ENCODE results near the gene ZFP69B.
"Not testable (repeated sequence)": the region's sequence is repeated elsewhere in the genome, so short reads cannot be mapped to it uniquely, and the experiment has no call there.

ZFP69B gene

GRCh38 chr1:40438391-40439015, 11.8 kb upstream of the ZFP69B start:
- DNase-seq, result no peak

DNA sequence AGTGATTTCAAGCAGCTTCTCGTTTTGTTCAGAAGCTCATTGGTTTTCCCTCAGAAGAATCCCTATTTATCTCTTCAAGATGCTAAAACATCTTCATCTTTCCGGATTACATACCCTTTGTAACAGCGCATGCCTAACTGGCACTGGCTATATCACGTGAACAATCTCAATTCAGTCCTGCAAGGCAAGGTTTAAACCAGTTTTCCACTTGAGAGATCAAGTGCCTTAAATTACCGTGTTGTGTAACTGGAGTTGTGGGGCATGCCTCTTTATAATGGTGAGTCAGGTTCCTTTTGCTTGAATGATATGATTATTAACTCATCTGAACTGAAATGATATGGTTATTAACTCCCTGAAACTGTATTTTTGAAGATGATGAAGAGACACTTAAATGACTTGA, 11.0 kb upstream of the ZFP69B start:
- DNase-seq, result peak; percentile 10

DNA sequence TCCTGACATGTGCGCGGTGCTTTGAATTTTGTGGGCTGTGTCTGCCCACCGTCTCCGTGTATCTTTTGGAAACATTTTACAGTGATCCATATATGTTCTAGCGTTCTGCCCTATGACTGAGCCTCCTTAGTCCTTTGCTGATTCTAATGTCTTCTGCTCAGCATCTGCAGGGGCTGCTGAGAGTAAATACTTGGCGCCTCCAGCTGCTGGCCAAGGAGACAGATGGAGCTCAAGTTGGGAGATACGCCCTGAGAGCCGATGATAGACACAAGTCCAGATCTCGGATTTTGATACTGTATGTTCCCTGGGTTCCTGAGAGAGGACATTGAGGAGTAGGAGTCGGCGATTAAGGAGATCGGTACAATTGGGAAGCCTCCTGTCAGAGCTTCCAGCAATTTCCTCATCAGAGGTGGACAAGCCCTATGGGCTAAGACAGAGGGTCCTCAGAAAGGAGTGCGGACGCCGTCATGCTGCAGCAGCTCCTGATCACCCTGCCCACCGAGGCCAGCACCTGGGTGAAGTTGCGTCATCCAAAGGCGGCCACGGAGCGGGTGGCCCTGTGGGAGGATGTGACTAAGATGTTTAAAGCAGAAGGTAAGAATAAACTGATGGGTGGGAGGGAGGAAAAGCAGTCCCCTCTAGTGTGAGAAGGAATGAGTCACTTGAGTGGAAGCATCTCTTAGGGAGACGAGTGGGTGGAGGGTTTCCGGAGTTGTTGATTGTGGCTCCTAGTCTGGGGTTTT, 390 bp downstream of the ZFP69B start:
- no peak for DNase-seq

DNA sequence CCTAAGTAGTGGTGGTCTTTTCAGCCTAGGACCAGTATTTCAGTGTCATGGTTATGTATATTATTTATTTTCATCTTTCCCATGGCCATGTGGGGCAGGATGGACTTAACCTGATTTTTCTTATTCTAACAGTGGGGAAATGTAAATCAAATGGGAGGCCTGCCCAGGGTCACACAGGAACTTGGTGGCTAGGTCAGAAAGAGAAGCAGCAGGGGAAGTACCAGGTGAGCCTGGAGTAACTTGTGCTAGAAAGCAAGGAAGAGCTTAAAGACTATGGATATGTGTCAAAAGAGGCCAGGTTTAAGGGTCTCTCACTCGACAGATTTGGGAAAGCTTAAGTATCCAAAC, 936 bp downstream of the ZFP69B start:
- no peak for DNase-seq

- no peak for DNase-seq
These were observed 4.6 kb downstream of the ZFP69B start for GRCh38 chr1:40454873-40455272.

DNA sequence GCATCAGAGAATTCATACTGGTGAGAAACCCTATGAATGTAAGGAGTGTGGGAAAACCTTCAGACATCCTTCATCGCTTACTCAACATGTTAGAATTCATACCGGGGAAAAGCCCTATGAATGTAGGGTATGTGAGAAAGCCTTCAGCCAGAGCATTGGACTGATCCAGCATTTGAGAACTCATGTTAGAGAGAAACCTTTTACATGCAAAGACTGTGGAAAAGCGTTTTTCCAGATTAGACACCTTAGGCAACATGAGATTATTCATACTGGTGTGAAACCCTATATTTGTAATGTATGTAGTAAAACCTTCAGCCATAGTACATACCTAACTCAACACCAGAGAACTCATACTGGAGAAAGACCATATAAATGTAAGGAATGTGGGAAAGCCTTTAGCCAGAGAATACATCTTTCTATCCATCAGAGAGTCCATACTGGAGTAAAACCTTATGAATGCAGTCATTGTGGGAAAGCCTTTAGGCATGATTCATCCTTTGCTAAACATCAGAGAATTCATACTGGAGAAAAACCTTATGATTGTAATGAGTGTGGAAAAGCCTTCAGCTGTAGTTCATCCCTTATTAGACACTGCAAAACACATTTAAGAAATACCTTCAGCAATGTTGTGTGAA, 12.8 kb downstream of the ZFP69B start:
- DNase-seq, result no peak

DNA sequence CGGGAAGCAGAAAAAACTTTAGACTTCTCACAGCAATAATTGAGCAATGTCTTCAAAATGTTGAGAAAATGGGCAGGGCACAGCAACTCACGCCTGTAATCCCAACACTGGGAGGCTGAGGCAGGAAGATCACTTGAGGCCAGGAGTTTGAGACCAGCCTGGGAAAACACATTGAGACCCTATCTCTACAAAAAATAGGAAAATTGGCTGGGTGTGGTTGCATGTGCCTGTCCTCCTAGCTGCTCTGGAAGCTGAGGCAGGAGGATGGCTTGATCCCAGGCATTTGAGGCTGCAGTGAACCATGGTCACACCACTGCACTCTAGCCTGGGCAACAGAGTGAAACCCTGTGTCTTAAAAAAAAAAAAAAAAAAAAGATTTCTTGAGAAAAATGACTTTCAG, 19.1 kb downstream of the ZFP69B start:
- DNase-seq, result no peak

DNA sequence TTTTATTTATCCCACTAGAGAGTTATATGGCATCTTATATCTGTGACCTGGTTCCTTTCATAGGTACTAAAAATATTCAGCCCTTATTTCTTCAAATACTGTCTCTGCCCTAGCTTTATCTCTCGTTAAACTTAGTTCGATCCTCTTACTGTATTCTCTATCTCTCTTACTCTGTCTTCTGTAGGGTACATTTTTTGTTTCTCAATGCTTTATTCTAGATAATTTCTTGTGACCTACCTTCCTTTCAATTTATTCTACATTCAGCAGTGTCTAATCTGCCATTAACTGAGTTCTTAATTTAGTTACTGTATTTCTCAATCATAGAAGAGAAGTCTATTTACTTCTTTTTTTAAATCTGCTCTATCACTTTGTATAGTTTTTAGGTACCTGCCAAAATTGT, 25.0 kb downstream of the ZFP69B start:
- no peak for DNase-seq

GRCh38 chr1:40476924-40477677, 26.8 kb downstream of the ZFP69B start, which contains the start of gene ZFP69:
Gene ZFP69 (plus strand): TSS chr1:40477290. CDS start chr1:40479362, 2,072 bp downstream.
- DNase-seq, result peak; percentile 19

DNA sequence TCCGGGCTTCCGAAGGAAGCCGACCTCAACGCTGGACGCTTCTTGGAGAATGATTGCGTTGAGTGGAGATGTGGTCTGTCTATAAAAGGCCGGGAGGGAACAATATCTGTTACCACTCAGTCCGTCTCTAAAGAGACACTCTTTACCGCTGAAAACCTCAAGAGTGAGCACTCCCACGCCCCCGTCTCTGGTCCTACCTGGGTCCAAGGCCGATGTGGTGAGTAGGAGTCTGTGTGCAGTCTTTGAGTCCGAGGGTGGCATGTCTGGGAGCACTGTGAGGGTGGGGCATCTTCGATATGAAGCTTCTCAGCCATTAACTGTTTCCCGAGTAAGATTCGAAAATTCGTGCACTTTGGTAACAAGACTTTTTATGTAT, 27.4 kb downstream of the ZFP69B start:
- no peak for DNase-seq

DNA sequence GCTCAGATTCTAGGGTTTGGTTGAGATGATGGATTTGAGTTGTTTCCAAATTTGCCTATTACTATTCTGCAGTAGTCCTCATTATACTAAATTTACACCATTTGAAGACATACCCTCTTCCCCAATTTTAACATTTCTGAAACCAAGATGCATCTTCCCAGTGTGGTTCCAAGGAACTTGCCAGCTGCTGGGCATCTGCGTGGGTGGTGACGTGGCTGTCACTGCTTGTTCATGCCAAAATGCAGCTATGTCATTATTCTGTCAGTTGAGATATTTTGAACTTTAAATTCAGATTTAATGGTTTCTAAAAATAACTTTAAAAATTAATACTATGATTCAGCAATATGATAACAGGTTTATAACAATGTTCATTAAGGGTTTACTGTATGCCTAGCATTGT, 28.0 kb downstream of the ZFP69B start:
- no peak for DNase-seq

DNA sequence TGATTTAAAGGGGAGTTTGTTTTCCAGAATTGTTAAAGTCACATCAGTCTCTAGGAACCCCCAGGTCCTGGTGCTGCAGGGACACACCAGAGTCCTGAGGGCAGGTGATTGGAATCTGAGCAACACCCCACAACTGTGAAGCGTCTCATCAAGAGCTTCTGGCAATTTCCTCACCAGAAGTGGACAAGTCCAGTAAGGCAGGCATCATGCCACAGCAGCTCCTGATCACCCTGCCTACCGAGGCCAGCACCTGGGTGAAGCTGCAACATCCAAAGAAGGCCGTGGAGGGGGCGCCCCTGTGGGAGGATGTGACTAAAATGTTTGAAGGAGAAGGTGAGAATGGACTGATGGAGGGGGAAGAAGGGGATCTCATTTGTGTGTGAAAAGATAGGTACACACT, 28.9 kb downstream of the ZFP69B start:
- no peak for DNase-seq

GRCh38 chr1:40495315-40495903, 45.1 kb downstream of the ZFP69B start:
- no peak for DNase-seq

- not testable (repeated sequence) for DNase-seq
These were observed 52.4 kb downstream of the ZFP69B start for GRCh38 chr1:40502651-40503050.

DNA sequence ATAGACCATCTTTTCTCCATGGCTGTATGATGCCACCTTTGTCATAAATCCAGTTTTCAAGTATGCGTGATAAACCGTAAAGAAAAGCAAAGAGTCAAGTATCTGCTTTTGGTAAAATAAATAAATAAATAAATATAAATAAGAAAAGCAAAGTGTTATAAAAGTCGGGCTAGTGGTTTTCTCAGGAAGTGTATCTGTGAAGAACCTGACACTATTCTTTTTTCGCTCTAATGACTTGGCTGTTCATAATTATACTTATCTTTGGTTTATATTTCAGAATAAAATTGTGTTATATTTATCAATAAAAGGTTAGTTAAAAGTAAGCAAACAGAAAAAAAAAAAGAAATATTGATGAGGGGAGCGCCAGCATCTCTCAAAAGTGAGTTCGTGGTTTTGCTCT, 57.7 kb downstream of the ZFP69B start:
- DNase-seq, result no peak

- peak; percentile 42 for DNase-seq
These were observed 58.4 kb downstream of the ZFP69B start, which contains the start of gene EXO5 for GRCh38 chr1:40508375-40509341. Gene EXO5 (plus strand): TSS chr1:40508767. CDS start chr1:40514545, 5,778 bp downstream.

Data from NCI-H2107 (cell line).